Measurements from ENCODE around the gene TOPBP1.

GRCh38 chr3:133662278-133662651, 524 bp upstream of the TOPBP1 start:
- TF ChIP-seq, protein P1, sequence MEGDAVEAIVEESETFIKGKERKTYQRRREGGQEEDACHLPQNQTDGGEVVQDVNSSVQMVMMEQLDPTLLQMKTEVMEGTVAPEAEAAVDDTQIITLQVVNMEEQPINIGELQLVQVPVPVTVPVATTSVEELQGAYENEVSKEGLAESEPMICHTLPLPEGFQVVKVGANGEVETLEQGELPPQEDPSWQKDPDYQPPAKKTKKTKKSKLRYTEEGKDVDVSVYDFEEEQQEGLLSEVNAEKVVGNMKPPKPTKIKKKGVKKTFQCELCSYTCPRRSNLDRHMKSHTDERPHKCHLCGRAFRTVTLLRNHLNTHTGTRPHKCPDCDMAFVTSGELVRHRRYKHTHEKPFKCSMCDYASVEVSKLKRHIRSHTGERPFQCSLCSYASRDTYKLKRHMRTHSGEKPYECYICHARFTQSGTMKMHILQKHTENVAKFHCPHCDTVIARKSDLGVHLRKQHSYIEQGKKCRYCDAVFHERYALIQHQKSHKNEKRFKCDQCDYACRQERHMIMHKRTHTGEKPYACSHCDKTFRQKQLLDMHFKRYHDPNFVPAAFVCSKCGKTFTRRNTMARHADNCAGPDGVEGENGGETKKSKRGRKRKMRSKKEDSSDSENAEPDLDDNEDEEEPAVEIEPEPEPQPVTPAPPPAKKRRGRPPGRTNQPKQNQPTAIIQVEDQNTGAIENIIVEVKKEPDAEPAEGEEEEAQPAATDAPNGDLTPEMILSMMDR (IDR thresholded peaks at IDR 0.05; ENCODE audit: poor library complexity) = peak; percentile 36
- TF ChIP-seq EZH2 (IDR thresholded peaks at IDR 0.05; ENCODE audit: borderline replicate concordance) (no peak), EZH2phosphoT487 (IDR thresholded peaks at IDR 0.05; ENCODE audit: low read depth, severe bottlenecking, unreplicated experiment) (no peak)
